Mesendoderm (in vitro differentiated cells): ENCODE results near the gene HARBI1.

Source experiments
- DNase-seq: peaks from one replicate; pipeline ENCODE4 v3.0.0; 2013
- H2AK5ac ChIP-seq: 2 replicates; pipeline ENCODE4 v1.6.1; 2013; ENCODE audit warnings: low read length, inconsistent platforms
- H2BK120ac ChIP-seq: 2 replicates; pipeline ENCODE4 v1.6.1; 2013; ENCODE audit warnings: low read depth, mild to moderate bottlenecking, low read length, moderate library complexity, mixed read lengths
- H2BK15ac ChIP-seq: replicated peaks from 2 replicates; pipeline ENCODE4 v1.6.1; 2013; ENCODE audit warnings: low read depth, mild to moderate bottlenecking, moderate library complexity
- H2BK5ac ChIP-seq: 2 replicates; pipeline ENCODE4 v1.6.1; 2013; ENCODE audit warnings: low read length, inconsistent platforms
- H3K18ac ChIP-seq: 2 replicates; pipeline ENCODE4 v1.6.1; 2013; ENCODE audit warnings: mild to moderate bottlenecking, low read length, mixed read lengths
- H3K23ac ChIP-seq: one replicate; pipeline ENCODE4 v1.6.1; 2013; ENCODE audit warnings: low read length
- H3K27ac ChIP-seq: 2 replicates; pipeline ENCODE4 v1.5.1; 2013; ENCODE audit warnings: low read depth, mild to moderate bottlenecking, inconsistent platforms, low read length, moderate library complexity
- H3K27me3 ChIP-seq: 2 replicates; pipeline ENCODE4 v1.6.1; 2013; ENCODE audit warnings: low read length, control low read depth, mild to moderate bottlenecking, inconsistent platforms; ENCODE audit not compliant: insufficient read depth, poor library complexity
- H3K36me3 ChIP-seq: 2 replicates; pipeline ENCODE4 v1.6.1; 2013; ENCODE audit warnings: low read length, inconsistent platforms; ENCODE audit not compliant: control insufficient read depth, insufficient read depth
- H3K4ac ChIP-seq: one replicate; pipeline ENCODE4 v1.6.1; 2013; ENCODE audit warnings: low read depth, mild to moderate bottlenecking, low read length, moderate library complexity
- H3K4me1 ChIP-seq: 2 replicates; pipeline ENCODE4 v1.6.1; 2013; ENCODE audit warnings: low read depth, low read length, inconsistent platforms; ENCODE audit not compliant: control insufficient read depth
- H3K4me2 ChIP-seq: 2 replicates; pipeline ENCODE4 v1.6.1; 2013; ENCODE audit warnings: low read length
- H3K4me3 ChIP-seq: 2 replicates; pipeline ENCODE4 v1.5.1; 2013; ENCODE audit warnings: mild to moderate bottlenecking, low read length
- H3K56ac ChIP-seq: one replicate; pipeline ENCODE4 v1.6.1; 2013; ENCODE audit warnings: low read length
- H3K79me1 ChIP-seq: 2 replicates; pipeline ENCODE4 v1.6.1; 2013; ENCODE audit warnings: low read length, inconsistent platforms
- H3K79me2 ChIP-seq: 2 replicates; pipeline ENCODE4 v1.6.1; 2013; ENCODE audit warnings: mild to moderate bottlenecking, low read length; ENCODE audit not compliant: control insufficient read depth, insufficient read depth
- H3K9ac ChIP-seq: 2 replicates; pipeline ENCODE4 v1.6.1; 2013; ENCODE audit warnings: low read length, inconsistent platforms
- H4K5ac ChIP-seq: one replicate; pipeline ENCODE4 v1.6.1; 2013; ENCODE audit warnings: low read length
- H4K8ac ChIP-seq: one replicate; pipeline ENCODE4 v1.6.1; 2013; ENCODE audit warnings: low read depth, mild to moderate bottlenecking, control low read depth, low read length, moderate library complexity
- WGBS: extraction: QIAGEN DNeasy Blood & Tissue Kit; methylation state at CpG from one replicate; pipeline ENCODE4 v1.1.7; 2013; ENCODE audit warnings: low lambda C conversion rate, missing lambda C conversion rate; ENCODE audit not compliant: insufficient coverage; ENCODE audit errors: extremely low coverage; 5-methylcytosine and 5-hydroxymethylcytosine counted together

Gene HARBI1

DNA sequence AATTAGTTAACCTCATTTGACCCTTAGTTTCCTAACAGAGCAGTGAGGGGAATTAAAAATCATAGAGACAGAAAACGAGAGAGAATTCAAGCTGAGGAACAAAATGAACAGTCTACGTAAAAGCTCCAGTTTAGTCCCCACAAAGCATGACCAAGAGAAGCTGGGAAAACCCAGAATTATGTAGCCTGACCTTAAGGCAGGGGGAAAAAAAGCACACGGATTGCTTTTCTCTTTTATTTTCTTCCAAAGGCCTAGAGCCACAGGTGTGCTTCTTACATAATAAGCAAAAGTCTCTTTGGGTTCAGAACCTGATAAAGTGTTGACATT lies 22.7 kb downstream of the HARBI1 start:
- Histone ChIP-seq H3K18ac (no peak overlapping the region), H3K4me1 (peaks cover 2% of the 10 kb centered on the region), H3K23ac (no peak overlapping the region), H2BK120ac (no peak overlapping the region), H3K79me2 (peaks cover 36% of the 10 kb centered on the region), H2BK15ac (no peak overlapping the region), H3K79me1 (peaks cover 4% of the 10 kb centered on the region), H2AK5ac (no peak overlapping the region), H3K56ac (peak overlapping the region; percentile 59), H3K27ac (no peak overlapping the region), H3K9ac (peak overlapping the region; percentile 51), H4K8ac (no peak overlapping the region), H3K4me3 (peak overlapping the region; percentile 25), H2BK5ac (no peak overlapping the region), H4K5ac (peak overlapping the region; percentile 9), H3K4me2 (peak overlapping the region; percentile 49), H3K27me3 (no peaks in the 10 kb centered on the region), H3K4ac (no peak overlapping the region), H3K36me3 (no peaks in the 10 kb centered on the region)
- DNase-seq = no peak
- WGBS = no CpG with 5 or more reads among the region's 3 CpGs

DNA sequence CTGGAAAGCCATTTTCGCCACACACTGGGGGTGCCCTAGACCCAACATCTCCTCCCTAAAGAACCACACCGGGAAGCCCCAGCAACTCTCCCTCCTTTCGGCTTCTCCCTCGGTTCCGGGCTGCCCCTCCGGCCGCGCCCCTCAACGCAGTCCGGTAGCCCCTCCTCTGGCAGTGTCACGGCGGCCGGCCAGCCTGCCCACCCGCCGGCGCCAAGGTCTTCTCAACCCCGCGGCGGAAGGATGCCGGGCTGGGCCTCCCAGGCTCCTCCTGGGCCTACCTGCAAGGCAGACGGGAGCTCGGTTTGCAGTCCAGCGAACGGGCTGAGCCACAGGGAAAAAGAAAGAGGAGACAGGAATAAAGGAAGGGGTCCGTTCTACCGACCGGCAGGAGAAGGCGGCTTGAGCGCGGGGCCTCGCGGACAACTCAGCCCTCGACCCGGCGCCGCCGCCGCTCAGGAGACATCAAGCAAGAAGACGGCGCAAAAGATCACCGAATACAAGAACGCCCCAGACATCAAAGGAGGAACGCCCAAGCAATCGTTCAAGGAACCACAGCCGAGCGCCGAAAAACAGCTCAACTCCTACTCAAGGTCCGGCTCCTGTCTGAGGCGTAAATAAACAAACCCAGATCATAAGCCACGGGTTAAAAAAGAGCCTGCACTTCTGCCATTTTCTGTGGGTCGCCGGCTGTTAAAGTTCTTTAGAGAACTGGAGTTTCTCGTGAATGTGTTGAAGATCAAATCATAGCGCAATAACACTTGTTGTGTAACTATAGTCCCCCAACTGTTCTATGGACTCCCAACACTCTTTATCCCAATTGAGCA lies 23.3 kb downstream of the HARBI1 start, which contains the start of gene AMBRA1:
Gene AMBRA1 (minus strand): TSS at position 474 of the 824 bp plus-strand sequence. CDS start 45,643 bp downstream, outside the sequence.
- peaks cover 2% of the 10 kb centered on the region for H3K4me1 ChIP-seq
- peak within 1 kb of the TSS; percentile 57 for H3K18ac ChIP-seq
- peak; percentile 97 for DNase-seq
- peak within 1 kb of the TSS; percentile 95 for H3K9ac ChIP-seq
- H2BK120ac ChIP-seq = no peak within 1 kb of the TSS
- H4K8ac ChIP-seq = no peak within 1 kb of the TSS
- H3K27me3 ChIP-seq = no peaks in the 10 kb centered on the region
- peaks cover 4% of the 10 kb centered on the region for H3K79me1 ChIP-seq
- H3K79me2 ChIP-seq = peaks cover 39% of the 10 kb centered on the region
- H3K56ac ChIP-seq = peak within 1 kb of the TSS; percentile 92
- H2BK15ac ChIP-seq = no peak within 1 kb of the TSS
- H3K36me3 ChIP-seq = no peaks in the 10 kb centered on the region
- H3K4ac ChIP-seq = no peak within 1 kb of the TSS
- H3K4me3 ChIP-seq = peak within 1 kb of the TSS; percentile 85
- no peak within 1 kb of the TSS for H3K23ac ChIP-seq
- peak within 1 kb of the TSS; percentile 99 for H3K4me2 ChIP-seq
- peak within 1 kb of the TSS; percentile 63 for H3K27ac ChIP-seq
- H2AK5ac ChIP-seq = no peak within 1 kb of the TSS
- H4K5ac ChIP-seq = peak within 1 kb of the TSS; percentile 9
- no peak within 1 kb of the TSS for H2BK5ac ChIP-seq
- no CpG with 5 or more reads among the region's 54 CpGs for WGBS

DNA sequence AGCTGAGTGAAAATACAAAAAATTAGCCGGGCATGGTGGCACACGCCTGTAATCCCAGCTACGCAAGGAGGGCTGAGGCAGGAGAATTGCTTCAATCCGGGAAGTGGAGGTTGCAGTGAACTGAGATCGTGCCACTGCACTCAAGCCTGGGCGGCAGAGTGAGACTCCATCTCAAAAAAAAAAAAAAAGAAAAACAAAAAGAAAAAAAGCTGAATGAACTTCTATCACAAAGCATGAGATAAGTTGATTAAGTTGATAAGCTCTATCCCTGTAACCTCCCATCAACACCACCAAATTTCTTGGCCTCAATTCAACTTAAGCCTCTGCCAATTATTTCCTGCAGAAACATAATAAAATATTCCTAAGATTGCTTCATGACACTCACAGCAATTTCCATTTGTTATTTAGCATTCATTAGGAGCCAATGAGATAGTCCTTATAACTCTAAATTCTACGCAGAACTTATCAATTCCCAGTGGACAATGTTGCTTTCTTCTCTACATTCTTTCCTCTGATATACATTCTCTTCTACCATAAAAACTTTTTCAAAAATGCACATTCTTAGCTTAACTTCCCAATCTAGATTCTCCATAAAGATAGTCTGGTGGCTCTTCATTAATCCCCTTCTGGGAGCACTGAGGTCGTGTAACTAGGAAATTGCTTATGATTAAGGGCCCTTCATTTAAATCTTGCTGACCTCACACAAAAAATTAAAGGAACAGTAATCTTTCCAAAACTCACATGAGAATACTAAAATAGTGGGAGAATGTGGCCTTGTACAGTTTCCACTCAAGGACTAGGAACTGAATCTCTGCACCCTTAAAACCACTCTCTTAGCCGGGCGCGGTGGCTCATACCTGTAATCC lies 26.1 kb downstream of the HARBI1 start:
- Histone ChIP-seq H3K4me2 (no peak overlapping the region), H2AK5ac (no peak overlapping the region), H3K36me3 (no peaks in the 10 kb centered on the region), H3K27ac (no peak overlapping the region), H3K9ac (no peak overlapping the region), H3K56ac (no peak overlapping the region), H3K4me1 (peaks cover 2% of the 10 kb centered on the region), H3K27me3 (no peaks in the 10 kb centered on the region), H4K8ac (no peak overlapping the region), H3K79me1 (peaks cover 4% of the 10 kb centered on the region), H2BK120ac (no peak overlapping the region), H3K18ac (no peak overlapping the region), H3K79me2 (peaks cover 47% of the 10 kb centered on the region), H4K5ac (no peak overlapping the region), H3K4ac (no peak overlapping the region), H2BK5ac (no peak overlapping the region), H2BK15ac (no peak overlapping the region), H3K4me3 (no peak overlapping the region), H3K23ac (no peak overlapping the region)
- no CpG with 5 or more reads among the region's 11 CpGs for WGBS
- DNase-seq = no peak

DNA sequence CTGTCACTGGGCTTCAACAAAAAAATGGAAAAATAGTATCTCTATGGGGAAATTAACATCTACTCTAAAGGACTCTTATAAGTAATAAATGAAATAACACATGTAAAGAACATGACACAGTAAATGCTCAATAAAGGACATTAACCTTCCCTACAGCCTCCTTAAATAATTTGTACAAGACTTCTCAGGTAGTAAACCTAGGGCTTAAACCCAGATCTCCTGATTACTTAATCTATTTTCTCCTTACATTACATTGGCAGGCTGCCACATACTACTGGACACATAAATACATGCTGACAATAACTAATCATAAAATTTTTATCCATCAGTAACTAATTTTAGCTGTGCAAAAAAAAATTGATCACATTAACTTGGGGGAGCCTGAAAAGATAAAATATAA lies 28.1 kb downstream of the HARBI1 start:
- Histone ChIP-seq H3K4me1 (peaks cover 2% of the 10 kb centered on the region), H2BK120ac (no peak overlapping the region), H3K23ac (no peak overlapping the region), H2AK5ac (no peak overlapping the region), H3K79me1 (peaks cover 4% of the 10 kb centered on the region), H4K5ac (no peak overlapping the region), H3K4me2 (no peak overlapping the region), H3K36me3 (no peaks in the 10 kb centered on the region), H3K18ac (no peak overlapping the region), H4K8ac (no peak overlapping the region), H3K9ac (no peak overlapping the region), H2BK5ac (no peak overlapping the region), H3K4ac (no peak overlapping the region), H3K4me3 (no peak overlapping the region), H2BK15ac (no peak overlapping the region), H3K27me3 (no peaks in the 10 kb centered on the region), H3K79me2 (peaks cover 50% of the 10 kb centered on the region), H3K27ac (no peak overlapping the region), H3K56ac (no peak overlapping the region)
- DNase-seq = no peak

DNA sequence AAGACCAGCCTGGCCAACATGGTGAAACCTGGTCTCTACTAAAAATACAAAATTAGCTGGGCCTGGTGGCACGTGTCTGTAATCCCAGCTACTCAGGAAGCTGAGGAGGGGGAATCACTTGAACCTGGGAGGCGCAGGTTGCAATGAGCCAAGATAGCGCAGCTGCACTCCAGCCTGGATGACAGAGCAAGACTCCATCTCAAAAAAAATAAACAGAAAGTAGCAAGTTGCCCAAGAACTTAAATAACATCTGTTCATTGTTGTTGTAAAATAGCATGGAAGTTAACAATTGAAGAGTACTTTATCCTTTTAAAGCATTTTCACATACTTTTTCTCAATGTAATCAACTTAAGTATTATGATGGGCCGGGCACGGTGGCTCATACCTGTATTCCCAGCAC lies 28.9 kb downstream of the HARBI1 start:
- no peak overlapping the region for H3K4me2 ChIP-seq
- H3K79me1 ChIP-seq = peaks cover 2% of the 10 kb centered on the region
- no peak overlapping the region for H3K18ac ChIP-seq
- WGBS = no CpG with 5 or more reads among the region's 5 CpGs
- H3K56ac ChIP-seq = no peak overlapping the region
- H3K4me3 ChIP-seq = no peak overlapping the region
- H3K79me2 ChIP-seq = peaks cover 44% of the 10 kb centered on the region
- DNase-seq = no peak
- no peak overlapping the region for H3K23ac ChIP-seq
- H4K5ac ChIP-seq = no peak overlapping the region
- H2BK15ac ChIP-seq = no peak overlapping the region
- no peak overlapping the region for H3K9ac ChIP-seq
- H3K4me1 ChIP-seq = peaks cover 2% of the 10 kb centered on the region
- H3K27ac ChIP-seq = no peak overlapping the region
- no peak overlapping the region for H4K8ac ChIP-seq
- H3K27me3 ChIP-seq = no peaks in the 10 kb centered on the region
- no peak overlapping the region for H2BK5ac ChIP-seq
- no peak overlapping the region for H2BK120ac ChIP-seq
- no peak overlapping the region for H3K4ac ChIP-seq
- no peak overlapping the region for H2AK5ac ChIP-seq
- H3K36me3 ChIP-seq = no peaks in the 10 kb centered on the region
